ENCODE measurements around the gene TRIM41. TPM values are rescaled to one million over a fixed set of nuclear protein-coding genes. Genes with fewer than 3 reads are reported as not detected.

TRIM41 gene
- total RNA-seq, 1 donor from 2014 or later: 39.1 TPM

DNA sequence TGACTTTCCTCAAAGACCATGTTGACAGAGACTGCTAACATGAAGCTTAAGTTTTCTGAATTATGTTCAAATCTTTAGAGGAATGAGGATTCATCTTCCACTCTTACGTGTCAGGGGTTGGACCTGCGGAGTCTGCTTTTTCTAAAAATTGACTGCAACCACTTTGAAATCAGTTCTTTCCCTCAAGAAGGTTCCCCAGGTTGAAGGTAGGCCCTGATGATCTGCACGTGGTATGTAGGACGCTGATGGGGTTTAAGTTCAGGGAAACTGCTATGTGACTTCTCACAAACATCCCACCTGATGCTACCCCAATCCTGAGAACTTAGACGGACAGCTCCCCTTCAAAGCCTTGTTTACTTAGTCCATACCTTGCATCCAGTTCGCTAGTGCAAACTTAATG, 13.4 kb downstream of the TRIM41 start:
- DNase-seq (ENCODE audit: low read depth, low spot score): no peak
- peaks cover 21% of the 10 kb centered on the region for H3K4me1 Mint-ChIP-seq
- peaks cover 44% of the 10 kb centered on the region for H3K36me3 Mint-ChIP-seq (ENCODE audit: low read depth)
- H3K27me3 Mint-ChIP-seq (ENCODE audit: low read depth): peaks cover 26% of the 10 kb centered on the region
- H3K27ac Mint-ChIP-seq (ENCODE audit: unreplicated experiment): no peak overlapping the region
- no peaks in the 10 kb centered on the region for H3K9me3 Mint-ChIP-seq
- peak overlapping the region; percentile 84 for H3K4me3 Mint-ChIP-seq
- no peak for TF ChIP-seq CTCF (conservative IDR thresholded peaks at IDR 0.05)

DNA sequence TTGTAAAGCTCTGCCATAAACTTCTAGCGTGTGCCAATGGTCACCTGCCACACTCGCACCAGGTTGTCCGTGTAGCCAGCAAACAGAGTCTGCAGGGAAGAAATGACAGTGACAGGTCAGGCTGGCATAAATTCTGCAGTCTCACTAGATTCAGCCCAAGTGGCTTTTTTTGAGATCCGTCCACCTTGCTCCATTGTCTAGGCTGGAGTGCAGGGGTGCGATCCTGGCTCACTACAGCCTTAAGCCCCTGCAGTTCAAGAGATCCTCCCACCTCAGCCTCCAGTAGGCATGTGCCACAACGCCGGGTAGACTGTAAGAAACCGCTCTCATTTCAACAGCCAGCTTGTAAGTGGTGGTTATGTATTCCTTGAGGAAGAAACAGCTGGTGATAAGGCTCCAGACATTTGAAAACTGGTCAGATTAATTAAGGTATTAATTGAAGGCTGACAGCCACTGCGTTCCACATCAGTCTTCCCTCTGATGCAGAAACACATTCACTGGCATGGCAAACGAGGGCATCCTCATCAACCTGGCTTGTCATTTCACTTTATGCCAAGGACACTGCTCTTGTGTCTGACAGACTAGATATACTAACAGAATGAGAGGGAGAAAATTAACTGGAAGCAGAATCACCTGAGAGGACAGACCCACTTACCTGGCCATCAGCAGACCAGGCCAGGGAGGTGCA, 14.0 kb downstream of the TRIM41 start:
- Mint-ChIP-seq H3K4me3 (peak overlapping the region; percentile 84), H3K9me3 (no peaks in the 10 kb centered on the region), H3K27ac (ENCODE audit: unreplicated experiment) (no peak overlapping the region), H3K4me1 (peaks cover 27% of the 10 kb centered on the region), H3K36me3 (ENCODE audit: low read depth) (peaks cover 49% of the 10 kb centered on the region), H3K27me3 (ENCODE audit: low read depth) (peaks cover 25% of the 10 kb centered on the region)
- no peak for TF ChIP-seq CTCF (conservative IDR thresholded peaks at IDR 0.05)
- DNase-seq (ENCODE audit: low read depth, low spot score): no peak

DNA sequence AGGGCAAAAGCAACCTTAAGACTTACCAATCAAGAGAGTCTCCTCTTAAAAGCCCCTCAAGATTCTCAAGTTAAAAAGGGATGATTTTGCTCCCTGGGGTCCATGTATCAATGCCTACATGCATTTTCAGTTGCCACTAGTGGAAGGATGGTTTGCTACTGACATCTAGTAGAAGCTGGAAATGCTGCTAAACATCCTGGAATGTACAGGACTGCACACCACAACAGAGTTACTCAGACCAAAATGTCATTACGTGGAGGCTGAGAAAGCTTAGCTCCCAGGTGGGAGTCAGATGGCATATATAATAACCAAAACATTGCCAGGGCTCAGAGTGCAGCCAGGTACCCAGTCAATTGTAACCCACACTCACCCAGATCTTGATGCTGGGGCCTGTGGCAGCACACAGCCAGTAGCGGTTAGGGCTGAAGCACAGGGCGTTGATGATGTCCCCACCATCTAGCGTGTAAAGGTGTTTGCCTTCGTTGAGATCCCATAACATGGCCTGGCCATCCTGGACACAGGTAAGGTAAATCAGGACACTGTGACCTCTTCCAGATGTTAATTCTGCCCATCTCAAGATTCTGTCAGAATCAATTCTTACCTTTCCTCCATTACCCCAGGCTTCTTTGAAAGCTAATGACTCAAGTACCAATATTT, 14.8 kb downstream of the TRIM41 start:
- Mint-ChIP-seq H3K4me3 (peak overlapping the region; percentile 84), H3K27ac (ENCODE audit: unreplicated experiment) (no peak overlapping the region), H3K9me3 (no peaks in the 10 kb centered on the region), H3K36me3 (ENCODE audit: low read depth) (peaks cover 52% of the 10 kb centered on the region), H3K4me1 (peaks cover 34% of the 10 kb centered on the region), H3K27me3 (ENCODE audit: low read depth) (peaks cover 22% of the 10 kb centered on the region)
- no peak for TF ChIP-seq CTCF (conservative IDR thresholded peaks at IDR 0.05)
- no peak for DNase-seq (ENCODE audit: low read depth, low spot score)

GRCh38 chr5:181239062-181239663, 16.1 kb downstream of the TRIM41 start:
- Mint-ChIP-seq H3K27ac (ENCODE audit: unreplicated experiment) (peak overlapping the region; percentile 14), H3K4me1 (peaks cover 40% of the 10 kb centered on the region), H3K4me3 (peak overlapping the region; percentile 84), H3K27me3 (ENCODE audit: low read depth) (peaks cover 18% of the 10 kb centered on the region), H3K9me3 (no peaks in the 10 kb centered on the region), H3K36me3 (ENCODE audit: low read depth) (peaks cover 54% of the 10 kb centered on the region)
- no peak for TF ChIP-seq CTCF (conservative IDR thresholded peaks at IDR 0.05)
- no peak for DNase-seq (ENCODE audit: low read depth, low spot score)

DNA sequence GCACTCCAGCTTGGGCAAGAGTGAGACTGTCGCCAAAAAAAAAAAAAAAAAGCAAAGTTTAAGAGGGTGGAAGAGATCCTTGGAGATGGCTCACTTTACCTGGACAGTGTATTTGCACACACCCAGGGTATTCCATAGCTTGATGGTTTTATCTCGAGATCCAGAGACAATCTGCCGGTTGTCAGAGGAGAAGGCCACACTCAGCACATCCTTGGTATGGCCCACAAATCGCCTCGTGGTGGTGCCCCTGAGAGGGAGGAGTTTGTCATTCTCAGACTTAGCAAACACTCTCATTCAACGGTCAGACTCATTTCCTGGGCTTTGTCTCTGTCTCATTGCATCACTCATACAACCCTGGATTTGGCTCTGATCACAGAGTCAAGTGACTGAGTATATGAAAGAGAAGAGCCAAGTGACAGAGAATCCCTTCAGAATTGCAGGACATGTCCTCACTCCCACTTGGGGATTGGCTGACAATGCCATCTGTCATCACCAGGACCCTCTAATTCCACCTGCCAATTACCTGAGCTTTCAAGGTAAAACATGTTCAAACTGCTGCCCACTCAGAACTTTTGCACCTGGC, 18.4 kb downstream of the TRIM41 start:
- no peak for TF ChIP-seq CTCF (conservative IDR thresholded peaks at IDR 0.05)
- peaks cover 58% of the 10 kb centered on the region for H3K4me1 Mint-ChIP-seq
- H3K9me3 Mint-ChIP-seq: no peaks in the 10 kb centered on the region
- DNase-seq (ENCODE audit: low read depth, low spot score): no peak
- peak overlapping the region; percentile 88 for H3K27ac Mint-ChIP-seq (ENCODE audit: unreplicated experiment)
- peaks cover 7% of the 10 kb centered on the region for H3K27me3 Mint-ChIP-seq (ENCODE audit: low read depth)
- H3K36me3 Mint-ChIP-seq (ENCODE audit: low read depth): peaks cover 46% of the 10 kb centered on the region
- H3K4me3 Mint-ChIP-seq: peak overlapping the region; percentile 100

Data from neural crest cell (in vitro differentiated cells).